MM.1S (cell line): ENCODE results near the gene UCP2.

Source experiments
- DNase-seq: peaks from one replicate; pipeline ENCODE4 v3.0.0-alpha.2; 2015
- H2AFZ ChIP-seq: fragments of 300-600 bp; sonication (generic); 2 replicates; pipeline ENCODE4 v1.6.0; 2016; ENCODE audit warnings: antibody characterized with exemption, low read length
- H3F3A ChIP-seq: fragments of 300-600 bp; sonication (generic); 2 replicates; pipeline ENCODE4 v1.6.1; 2016; ENCODE audit warnings: mild to moderate bottlenecking, antibody characterized with exemption, low read length, moderate library complexity, mixed read lengths; ENCODE audit not compliant: insufficient read depth
- H3K27ac ChIP-seq: fragments of 300-600 bp; sonication (generic); 2 replicates; pipeline ENCODE4 v1.5.1; 2016; ENCODE audit warnings: mild to moderate bottlenecking, low read length
- H3K27me3 ChIP-seq: fragments of 300-600 bp; sonication (generic); replicated peaks from 2 replicates; pipeline ENCODE4 v1.6.0; 2016; ENCODE audit warnings: low read length; ENCODE audit not compliant: insufficient read depth
- H3K36me3 ChIP-seq: fragments of 300-600 bp; sonication (generic); replicated peaks from 2 replicates; pipeline ENCODE4 v1.6.1; 2016; ENCODE audit warnings: mild to moderate bottlenecking, low read length, mixed read lengths; ENCODE audit not compliant: insufficient read depth
- H3K4me1 ChIP-seq: fragments of 300-600 bp; sonication (generic); 2 replicates; pipeline ENCODE4 v1.6.1; 2016; ENCODE audit warnings: low read length, mixed read lengths
- H3K4me2 ChIP-seq: fragments of 300-600 bp; sonication (generic); 2 replicates; pipeline ENCODE4 v1.6.0; 2016; ENCODE audit warnings: low read depth, low read length
- H3K4me3 ChIP-seq: fragments of 300-600 bp; sonication (generic); 2 replicates; pipeline ENCODE4 v1.5.1; 2016; ENCODE audit warnings: low read length, mixed read lengths
- H3K79me2 ChIP-seq: fragments of 300-600 bp; sonication (generic); 2 replicates; pipeline ENCODE4 v1.6.1; 2016; ENCODE audit warnings: mixed run types, low read length, mixed read lengths
- H3K9ac ChIP-seq: fragments of 300-600 bp; sonication (generic); 2 replicates; pipeline ENCODE4 v1.6.1; 2016; ENCODE audit warnings: low read length, mixed read lengths
- H3K9me2 ChIP-seq: fragments of 300-600 bp; sonication (generic); replicated peaks from 2 replicates; pipeline ENCODE4 v1.6.1; 2016; ENCODE audit warnings: mild to moderate bottlenecking, low read length, mixed read lengths; ENCODE audit not compliant: insufficient read depth
- H3K9me3 ChIP-seq: fragments of 300-600 bp; sonication (generic); replicated peaks from 2 replicates; pipeline ENCODE4 v1.6.1; 2016; ENCODE audit warnings: mild to moderate bottlenecking, low read length, mixed read lengths; ENCODE audit not compliant: insufficient read depth
- H4K20me1 ChIP-seq: fragments of 300-600 bp; sonication (generic); 2 replicates; pipeline ENCODE4 v1.6.1; 2016; ENCODE audit warnings: mild to moderate bottlenecking, low read length, moderate library complexity, mixed read lengths; ENCODE audit not compliant: insufficient read depth
- CTCF ChIP-seq: fragments of 300-600 bp; sonication (generic); IDR thresholded peaks from 2 replicates; pipeline ENCODE4 v1.5.1; 2016; ENCODE audit warnings: antibody characterized with exemption, low read length, mixed read lengths
- EZH2 ChIP-seq: fragments of 300-600 bp; sonication (generic); optimal IDR thresholded peaks from 2 replicates; pipeline ENCODE3; 2017; ENCODE audit warnings: low read depth, mild to moderate bottlenecking, antibody characterized with exemption, low read length, mixed read lengths
- EZH2phosphoT487 ChIP-seq: fragments of 300-600 bp; sonication (generic); IDR thresholded peaks from 2 replicates; pipeline ENCODE4 v1.6.1; 2018; ENCODE audit warnings: antibody characterized with exemption, low read length

The UCP2 gene

GRCh38 chr11:74019104-74019738 is 36.6 kb upstream of the UCP2 start:
- H2AFZ ChIP-seq = no peak overlapping the region
- no peaks in the 10 kb centered on the region for H3K9me3 ChIP-seq
- H3K27ac ChIP-seq = no peak overlapping the region
- H3K4me1 ChIP-seq = peaks cover 15% of the 10 kb centered on the region
- no peak overlapping the region for H3K4me3 ChIP-seq
- H3K79me2 ChIP-seq = no peaks in the 10 kb centered on the region
- no peaks in the 10 kb centered on the region for H3K27me3 ChIP-seq
- H3F3A ChIP-seq = peaks cover 13% of the 10 kb centered on the region
- no peak overlapping the region for H3K9ac ChIP-seq
- no peaks in the 10 kb centered on the region for H3K36me3 ChIP-seq
- no peak overlapping the region for H3K4me2 ChIP-seq
- no peak for DNase-seq
- H4K20me1 ChIP-seq = no peaks in the 10 kb centered on the region
- no peak for TF ChIP-seq EZH2
- TF ChIP-seq CTCF = no peak
- TF ChIP-seq EZH2phosphoT487 = no peak
- H3K9me2 ChIP-seq = no peaks in the 10 kb centered on the region

DNA sequence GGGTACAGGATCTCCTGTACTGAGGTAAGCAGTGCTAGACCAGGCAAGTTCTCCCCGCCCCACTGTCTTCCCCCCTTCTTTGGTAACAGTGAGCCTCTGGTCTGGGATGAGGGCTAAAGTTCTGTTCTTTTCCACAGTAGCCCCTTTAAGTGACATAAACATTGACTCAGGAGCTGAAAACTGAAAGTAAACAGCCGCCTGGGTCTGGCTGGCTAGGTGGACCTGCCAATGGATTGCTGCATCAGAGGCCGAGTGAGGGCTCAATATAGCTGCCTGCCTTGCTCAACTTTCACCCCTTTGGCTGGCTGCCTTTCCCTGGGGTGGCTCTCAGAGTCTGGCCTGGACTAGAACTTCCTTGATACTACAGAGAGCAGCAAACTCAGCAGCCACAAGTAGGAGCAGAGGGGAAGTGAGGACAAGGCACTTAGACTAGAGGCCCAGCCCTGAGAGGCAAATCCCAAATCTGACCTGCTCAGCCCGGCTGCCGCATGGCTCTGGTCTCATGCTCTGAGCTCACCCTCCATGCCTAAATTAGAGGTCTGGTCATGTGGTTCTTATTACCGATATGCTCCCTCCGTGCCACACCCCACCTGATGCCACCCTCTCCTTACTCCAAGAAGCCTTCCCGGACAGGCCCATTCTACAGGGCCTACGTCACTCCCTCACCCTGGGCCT is 35.8 kb upstream of the UCP2 start:
- Histone ChIP-seq H3K4me3 (no peak overlapping the region), H3K9me2 (no peaks in the 10 kb centered on the region)

GRCh38 chr11:74017631-74018030 is 35.0 kb upstream of the UCP2 start:
- no peak overlapping the region for H3K4me2 ChIP-seq
- TF ChIP-seq EZH2 (no peak), CTCF (no peak), EZH2phosphoT487 (no peak)
- no peak for DNase-seq

More for the DNA sequence above, 35.8 kb upstream of the UCP2 start:
- TF ChIP-seq CTCF (no peak), EZH2 (no peak), EZH2phosphoT487 (no peak)
- Histone ChIP-seq H3K79me2 (no peaks in the 10 kb centered on the region), H3F3A (peaks cover 13% of the 10 kb centered on the region), H3K9me3 (no peaks in the 10 kb centered on the region), H4K20me1 (no peaks in the 10 kb centered on the region), H3K36me3 (no peaks in the 10 kb centered on the region), H3K4me2 (no peak overlapping the region), H3K27ac (no peak overlapping the region), H3K27me3 (no peaks in the 10 kb centered on the region), H3K9ac (no peak overlapping the region), H2AFZ (no peak overlapping the region), H3K4me1 (peaks cover 19% of the 10 kb centered on the region)
- no peak for DNase-seq

More at GRCh38 chr11:74017631-74018030, 35.0 kb upstream of the UCP2 start:
- Histone ChIP-seq H3K9ac (no peak overlapping the region), H4K20me1 (no peaks in the 10 kb centered on the region), H3K4me1 (peaks cover 19% of the 10 kb centered on the region), H3K27me3 (no peaks in the 10 kb centered on the region), H2AFZ (no peak overlapping the region), H3K79me2 (no peaks in the 10 kb centered on the region), H3F3A (peaks cover 13% of the 10 kb centered on the region), H3K9me3 (no peaks in the 10 kb centered on the region), H3K4me3 (no peak overlapping the region), H3K9me2 (no peaks in the 10 kb centered on the region), H3K36me3 (no peaks in the 10 kb centered on the region), H3K27ac (no peak overlapping the region)
